Tibial nerve (tissue), 4 donors: ENCODE data around the gene YWHAG. TPM values are rescaled to one million over a fixed set of nuclear protein-coding genes. Genes with fewer than 3 reads are reported as not detected.
"Not testable (repeated sequence)": the region's sequence is repeated elsewhere in the genome, so short reads cannot be mapped to it uniquely, and the experiment has no call there.

ENCODE experiments used
- DNase-seq, 2 donors: peaks; one replicate each; pipeline ENCODE4 v3.0.0-alpha.2; 2019; ENCODE audit warnings: low spot score in 2 of 2
- H3K27ac ChIP-seq, 4 donors: fragments of 200-600 bp; sonication (generic) in 3 of 4; one replicate each; pipeline ENCODE4 v1.5.1; 2017 to 2019; ENCODE audit warnings: mild to moderate bottlenecking in 1 of 4
- H3K27me3 ChIP-seq, 2 donors: fragments of 200-600 bp; sonication (generic) in 1 of 2; one replicate each; pipeline versions ENCODE4 v1.5.1 to v1.6.0; 2017 to 2019
- H3K36me3 ChIP-seq, 3 donors: fragments of 200-600 bp; sonication (generic); one replicate each; pipeline ENCODE4 v1.5.1; 2018 to 2019
- H3K4me1 ChIP-seq, 4 donors: fragments of 200-600 bp; sonication (generic) in 3 of 4; one replicate each; pipeline ENCODE4 v1.5.1; 2017 to 2019
- H3K4me3 ChIP-seq, 4 donors: fragments of 200-600 bp; sonication (generic) in 3 of 4; one replicate each; pipeline ENCODE4 v1.5.1; 2017 to 2019; ENCODE audit warnings: mild to moderate bottlenecking in 1 of 4, moderate library complexity in 1 of 4
- H3K9me3 ChIP-seq, 4 donors: fragments of 200-600 bp; sonication (generic) in 3 of 4; one replicate each; pipeline ENCODE4 v1.5.1; 2017 to 2019
- EP300 ChIP-seq, 2 donors: sonication (generic); formaldehyde crosslinking; IDR thresholded peaks; one replicate each; pipeline ENCODE4 v1.6.1; 2017; ENCODE audit warnings: antibody characterized with exemption in 2 of 2, mild to moderate bottlenecking in 1 of 2
- POLR2A ChIP-seq, 2 donors: fragments of 450-650 bp; IDR thresholded peaks; one replicate each; pipeline ENCODE4 v1.6.1; 2017; ENCODE audit warnings: antibody characterized with exemption in 2 of 2, mild to moderate bottlenecking in 2 of 2, moderate library complexity in 2 of 2
- WGBS, 2 donors: methylation state at CpG; one replicate each; pipeline ENCODE4 v1.1.5; 2018; 5-methylcytosine and 5-hydroxymethylcytosine counted together
- total RNA-seq, 4 donors: library from RNA; depleted of rRNA; stranded (reverse); fragments of >200 nt; gene quantifications; one replicate each; pipeline ENCODE4 v1.1.0, GENCODE V29; 2016
- TF ChIP-seq, protein P1 (sequence below), 5 experiments: fragments of 200-600 bp in 3 of 5; fragments of 450-650 bp in 2 of 5; sonication (generic) in 3 of 5; IDR thresholded peaks; one replicate each; pipeline ENCODE4 v1.5.1; 2016 to 2019; ENCODE audit warnings: antibody characterized with exemption in 5 of 5, mild to moderate bottlenecking in 3 of 5, moderate library complexity in 2 of 5

Gene YWHAG
- total RNA-seq, 4 donors from 2014 or later, result 54.9 to 96.6 (median 81.7) TPM

DNA sequence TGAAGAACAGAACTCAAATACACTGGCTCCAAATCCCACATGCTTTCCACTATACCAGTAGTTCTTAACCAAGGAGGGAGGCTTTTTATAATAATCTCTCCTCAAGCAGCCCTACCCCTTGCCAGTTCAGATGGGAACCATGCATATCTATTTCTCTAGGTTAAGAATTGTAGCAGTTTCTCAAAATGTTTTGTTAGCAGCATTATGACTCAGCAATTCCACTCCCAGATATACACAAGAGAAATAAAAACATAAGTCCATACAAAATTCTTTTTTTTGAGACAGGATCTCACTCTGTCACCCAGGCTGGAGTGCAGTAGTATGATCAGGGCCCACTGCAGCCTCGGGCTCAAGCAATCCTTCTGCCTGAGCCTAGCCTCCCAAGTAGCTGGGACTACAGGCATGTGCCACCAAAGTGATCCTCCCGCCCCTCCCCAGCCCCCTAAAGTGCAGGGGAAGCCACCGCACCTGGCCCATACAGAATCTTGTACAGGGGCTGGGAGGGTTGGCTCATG is 18.1 kb downstream of the YWHAG start:
- Histone ChIP-seq H3K4me1 (peaks cover 0 to 49% (median 5%) of the 10 kb centered on the region in 4 donors), H3K4me3 (no peak overlapping the region), H3K9me3 (no peaks in the 10 kb centered on the region), H3K27me3 (no peaks in the 10 kb centered on the region), H3K27ac (peak overlapping the region in 2 of 4 donors; percentile 20 to 35), H3K36me3 (peaks cover 0 to 41% (median 0%) of the 10 kb centered on the region in 3 donors)
- 72 to 82% methylated on average over 3 of the region's 3 CpGs for WGBS, 2 donors
- TF ChIP-seq POLR2A (IDR thresholded peaks at IDR 0.05) (no peak), EP300 (IDR thresholded peaks at IDR 0.05) (no peak)
- TF ChIP-seq, protein P1, sequence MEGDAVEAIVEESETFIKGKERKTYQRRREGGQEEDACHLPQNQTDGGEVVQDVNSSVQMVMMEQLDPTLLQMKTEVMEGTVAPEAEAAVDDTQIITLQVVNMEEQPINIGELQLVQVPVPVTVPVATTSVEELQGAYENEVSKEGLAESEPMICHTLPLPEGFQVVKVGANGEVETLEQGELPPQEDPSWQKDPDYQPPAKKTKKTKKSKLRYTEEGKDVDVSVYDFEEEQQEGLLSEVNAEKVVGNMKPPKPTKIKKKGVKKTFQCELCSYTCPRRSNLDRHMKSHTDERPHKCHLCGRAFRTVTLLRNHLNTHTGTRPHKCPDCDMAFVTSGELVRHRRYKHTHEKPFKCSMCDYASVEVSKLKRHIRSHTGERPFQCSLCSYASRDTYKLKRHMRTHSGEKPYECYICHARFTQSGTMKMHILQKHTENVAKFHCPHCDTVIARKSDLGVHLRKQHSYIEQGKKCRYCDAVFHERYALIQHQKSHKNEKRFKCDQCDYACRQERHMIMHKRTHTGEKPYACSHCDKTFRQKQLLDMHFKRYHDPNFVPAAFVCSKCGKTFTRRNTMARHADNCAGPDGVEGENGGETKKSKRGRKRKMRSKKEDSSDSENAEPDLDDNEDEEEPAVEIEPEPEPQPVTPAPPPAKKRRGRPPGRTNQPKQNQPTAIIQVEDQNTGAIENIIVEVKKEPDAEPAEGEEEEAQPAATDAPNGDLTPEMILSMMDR (IDR thresholded peaks at IDR 0.05), result no peak
- DNase-seq, result no peak

DNA sequence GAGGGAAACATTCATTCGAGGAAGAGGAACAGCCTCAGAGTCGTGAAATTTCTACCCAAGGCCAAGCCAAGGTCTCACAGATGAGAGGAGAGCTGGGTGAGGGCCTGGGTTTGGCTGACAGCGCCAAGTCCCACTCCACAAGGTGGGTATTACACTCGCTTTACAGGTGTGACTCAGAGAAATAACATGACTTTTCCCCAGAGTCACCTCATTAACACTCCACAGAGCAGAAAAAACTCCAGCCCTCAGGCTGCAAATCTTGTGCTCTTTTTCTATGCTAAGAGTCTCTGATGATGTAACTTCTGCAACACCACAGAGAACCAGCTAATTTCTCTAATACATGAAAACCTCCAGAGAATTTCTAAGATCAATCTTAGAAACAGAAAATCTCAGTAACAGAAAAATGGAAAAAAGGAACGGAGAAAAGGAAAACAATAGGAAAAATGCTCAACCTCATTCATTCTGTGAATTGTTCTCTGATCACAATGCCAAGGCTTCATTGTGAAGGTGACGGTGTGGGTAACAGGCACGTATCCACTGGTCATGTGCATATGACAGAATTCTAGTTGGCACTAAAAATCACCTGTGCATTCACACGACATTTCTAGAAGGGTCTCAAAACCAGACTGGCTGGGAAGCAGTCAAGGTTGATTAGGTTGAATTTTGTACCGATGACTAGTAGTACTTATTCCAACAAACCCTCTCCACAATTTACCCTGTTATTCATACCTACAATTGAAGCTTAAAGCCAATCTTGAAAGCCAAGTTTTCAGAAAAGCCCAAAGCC is 20.3 kb downstream of the YWHAG start:
- no peak overlapping the region for H3K27ac ChIP-seq
- 71 to 73% methylated on average over 9 of the region's 9 CpGs for WGBS, 2 donors

DNA sequence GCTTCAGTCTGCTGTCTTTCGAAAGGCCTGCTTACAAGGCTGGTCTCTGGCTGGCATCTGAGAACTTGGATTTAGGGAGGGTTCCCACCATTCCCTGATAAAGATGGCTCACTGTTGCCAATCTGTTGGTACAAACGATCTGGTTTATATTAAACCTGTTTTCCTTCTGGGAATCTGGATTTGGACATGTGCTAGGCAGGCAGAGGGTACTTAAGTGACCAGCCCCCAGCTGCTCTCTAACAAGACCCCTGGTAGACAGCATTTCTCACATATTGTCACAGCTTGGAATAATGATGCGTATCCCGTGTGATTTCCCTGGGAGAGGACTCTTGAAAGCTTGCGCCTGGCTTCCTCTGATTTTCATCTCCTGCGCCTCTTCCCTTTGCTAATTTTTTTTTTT is 21.6 kb downstream of the YWHAG start:
- Histone ChIP-seq H3K9me3 (no peaks in the 10 kb centered on the region), H3K4me1 (peaks cover 0 to 72% (median 21%) of the 10 kb centered on the region in 4 donors), H3K27me3 (no peaks in the 10 kb centered on the region), H3K27ac (no peak overlapping the region), H3K36me3 (peaks cover 0 to 15% (median 0%) of the 10 kb centered on the region in 3 donors), H3K4me3 (no peak overlapping the region)
- 81 to 91% methylated on average over 6 of the region's 6 CpGs for WGBS, 2 donors
- DNase-seq, result no peak
- TF ChIP-seq, protein P1 (IDR thresholded peaks at IDR 0.05), result no peak
- no peak for TF ChIP-seq EP300 (IDR thresholded peaks at IDR 0.05)
- TF ChIP-seq POLR2A (IDR thresholded peaks at IDR 0.05), result no peak

More for the DNA sequence above, 20.3 kb downstream of the YWHAG start:
- H3K27me3 ChIP-seq, result no peaks in the 10 kb centered on the region
- no peak for DNase-seq
- no peak overlapping the region for H3K4me3 ChIP-seq
- no peaks in the 10 kb centered on the region for H3K9me3 ChIP-seq
- peaks cover 0 to 22% (median 0%) of the 10 kb centered on the region in 3 donors for H3K36me3 ChIP-seq
- H3K4me1 ChIP-seq, result peaks cover 0 to 63% (median 14%) of the 10 kb centered on the region in 4 donors
- TF ChIP-seq EP300 (IDR thresholded peaks at IDR 0.05) (no peak), POLR2A (IDR thresholded peaks at IDR 0.05) (no peak)
- TF ChIP-seq, protein P1 (IDR thresholded peaks at IDR 0.05), result no peak

DNA sequence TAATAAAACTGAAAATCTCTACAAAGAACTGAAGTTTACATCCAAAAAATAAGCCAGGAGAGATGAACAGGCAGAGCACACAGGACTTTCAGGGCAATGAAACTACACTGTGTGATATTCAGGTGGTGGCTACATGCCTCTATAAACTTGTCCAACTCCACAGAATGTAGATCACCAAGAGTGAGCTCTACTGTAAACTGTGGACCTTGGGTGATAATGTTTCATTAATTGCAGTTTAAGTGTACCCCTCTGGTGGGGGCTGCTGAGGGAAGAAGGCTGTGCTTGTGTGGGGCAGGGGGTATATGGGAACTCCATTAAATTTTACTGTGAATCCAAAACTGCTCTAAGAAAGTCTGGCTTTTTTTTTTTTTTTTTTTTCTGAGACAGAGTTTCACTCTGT is 22.7 kb downstream of the YWHAG start:
- Histone ChIP-seq H3K9me3 (no peaks in the 10 kb centered on the region), H3K27me3 (no peaks in the 10 kb centered on the region), H3K4me3 (no peak overlapping the region), H3K4me1 (peaks cover 0 to 69% (median 23%) of the 10 kb centered on the region in 4 donors), H3K27ac (no peak overlapping the region), H3K36me3 (peaks cover 0 to 15% (median 0%) of the 10 kb centered on the region in 3 donors)
- TF ChIP-seq POLR2A (IDR thresholded peaks at IDR 0.05) (no peak), EP300 (IDR thresholded peaks at IDR 0.05) (no peak)
- TF ChIP-seq, protein P1 (IDR thresholded peaks at IDR 0.05), result no peak
- DNase-seq, result no peak

DNA sequence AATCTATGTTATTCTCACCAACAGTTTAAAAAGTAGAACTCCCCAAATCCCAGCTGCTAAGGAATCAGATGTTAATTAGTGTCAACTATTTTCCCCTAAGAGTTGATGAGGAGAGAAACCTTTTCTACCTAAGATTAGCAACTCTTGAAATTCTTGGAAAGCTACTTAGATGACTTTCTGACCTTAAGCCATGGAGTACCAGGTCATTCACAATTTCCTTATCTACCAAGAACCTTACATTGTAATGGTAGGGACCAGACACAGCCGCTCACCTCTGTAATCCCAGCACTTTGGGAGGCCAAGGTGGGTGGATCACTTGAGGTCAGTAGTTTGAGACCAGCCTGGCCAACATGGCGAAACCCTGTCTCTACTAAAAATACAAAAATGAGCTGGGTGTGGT is 23.4 kb downstream of the YWHAG start:
- Histone ChIP-seq H3K4me1 (peaks cover 0 to 62% (median 21%) of the 10 kb centered on the region in 4 donors), H3K36me3 (peaks cover 0 to 15% (median 0%) of the 10 kb centered on the region in 3 donors)
- 97 to 100% methylated on average over 2 of the region's 2 CpGs for WGBS, 2 donors
- not testable (repeated sequence) for DNase-seq, H3K27me3 ChIP-seq, H3K27ac ChIP-seq, H3K9me3 ChIP-seq, H3K4me3 ChIP-seq
